PC-3 (cell line): ENCODE results near the gene LINS1. TPM values are rescaled to one million over a fixed set of nuclear protein-coding genes. Genes with fewer than 3 reads are reported as not detected.

Source experiments
- ATAC-seq: fragments of 200-7000 bp; cut with Tn5 transposase; 2 replicates; pipeline ENCODE4 v1.9.1; 2020; ENCODE audit warnings: mild to moderate bottlenecking, moderate library complexity
- BruUV-seq: library from RNA; stranded (reverse); fragments of 400-500 nt; replicated peaks from 2 replicates; lab custom pipeline; 2021; lab: Mats Ljungman, UMichigan
- CTCF ChIA-PET: fragments of 300-600 bp; sonication (Branson Sonifier 250); formaldehyde crosslinking; loops from one replicate; lab custom pipeline; 2022; ENCODE audit warnings: antibody characterized with exemption; lab: Charles Lee
- POLR2A ChIA-PET: fragments of 300-600 bp; sonication (Branson Sonifier 250); formaldehyde crosslinking; loops from one replicate; lab custom pipeline; 2022; ENCODE audit warnings: antibody characterized with exemption; ENCODE audit not compliant: unreplicated experiment; lab: Charles Lee
- DNase-seq: peaks from one replicate; pipeline ENCODE4 v3.0.0-alpha.2; 2015
- H2AFZ ChIP-seq: fragments of 300-600 bp; sonication (generic); 2 replicates; pipeline ENCODE4 v1.6.0; 2016; ENCODE audit warnings: antibody characterized with exemption, low read length
- H3F3A ChIP-seq: fragments of 300-600 bp; sonication (generic); one replicate; pipeline ENCODE4 v1.6.0; 2017; ENCODE audit warnings: antibody characterized with exemption, low read length, control low read depth, mild to moderate bottlenecking; ENCODE audit not compliant: unreplicated experiment
- H3K27ac ChIP-seq: fragments of 300-600 bp; sonication (generic); 2 replicates; pipeline ENCODE4 v1.5.1; 2016; ENCODE audit warnings: mild to moderate bottlenecking, low read length
- H3K27me3 ChIP-seq: fragments of 300-600 bp; sonication (generic); 2 replicates; pipeline ENCODE4 v1.6.1; 2016; ENCODE audit warnings: low read length, mixed read lengths
- H3K36me3 ChIP-seq: fragments of 300-600 bp; sonication (generic); 2 replicates; pipeline ENCODE4 v1.6.1; 2016; ENCODE audit warnings: low read depth, mixed run types, low read length, mixed read lengths
- H3K4me1 ChIP-seq: fragments of 300-600 bp; sonication (generic); 2 replicates; pipeline ENCODE4 v1.5.1; 2016; ENCODE audit warnings: low read length; ENCODE audit not compliant: insufficient read depth
- H3K4me2 ChIP-seq: fragments of 300-600 bp; sonication (generic); 2 replicates; pipeline ENCODE4 v1.6.0; 2016; ENCODE audit warnings: low read length
- H3K4me3 ChIP-seq: fragments of 300-600 bp; sonication (generic); 2 replicates; pipeline ENCODE4 v1.5.1; 2016; ENCODE audit warnings: mild to moderate bottlenecking, low read length, mixed read lengths
- H3K79me2 ChIP-seq: fragments of 300-600 bp; sonication (generic); 2 replicates; pipeline ENCODE4 v1.6.1; 2017; ENCODE audit warnings: low read length, mixed read lengths
- H3K9ac ChIP-seq: fragments of 300-600 bp; sonication (generic); 2 replicates; pipeline ENCODE4 v1.6.0; 2016; ENCODE audit warnings: mild to moderate bottlenecking, low read length
- H3K9me2 ChIP-seq: fragments of 300-600 bp; sonication (generic); replicated peaks from 2 replicates; pipeline ENCODE4 v1.6.1; 2016; ENCODE audit warnings: mixed run types, low read length, mixed read lengths
- H3K9me3 ChIP-seq: fragments of 300-600 bp; sonication (generic); 2 replicates; pipeline ENCODE4 v1.6.1; 2016; ENCODE audit warnings: low read length, mixed read lengths
- H4K20me1 ChIP-seq: fragments of 300-600 bp; sonication (generic); 2 replicates; pipeline ENCODE4 v1.6.1; 2016; ENCODE audit warnings: low read length, mixed read lengths
- CTCF ChIP-seq: fragments of 300-600 bp; sonication (generic); conservative IDR thresholded peaks from 2 replicates; pipeline ENCODE4 v1.5.1; 2017; ENCODE audit warnings: antibody characterized with exemption, low read depth, mild to moderate bottlenecking, low read length
- EZH2 ChIP-seq: fragments of 300-600 bp; sonication (generic); IDR thresholded peaks from one replicate; pipeline ENCODE4 v1.6.1; 2017; ENCODE audit warnings: antibody characterized with exemption, mild to moderate bottlenecking, low read length; ENCODE audit not compliant: unreplicated experiment
- EZH2phosphoT487 ChIP-seq: fragments of 300-600 bp; sonication (generic); IDR thresholded peaks from 2 replicates; pipeline ENCODE4 v1.6.1; 2018; ENCODE audit warnings: mild to moderate bottlenecking, antibody characterized with exemption, low read length, borderline replicate concordance
- intact Hi-C: fragments of 100-400 bp; cut with micrococcal nuclease; formaldehyde crosslinking; loops from 2 replicates; pipeline ENCODE4 v1.9.0; 2023
- total RNA-seq: library from RNA; depleted of rRNA; stranded (reverse); fragments of >200 nt; gene quantifications from 2 replicates; pipeline ENCODE4 v1.2.3, GENCODE V29; 2014

Gene LINS1
- total RNA-seq, 1 experiment from 2014 or later: 8.5 TPM

- H3K4me2 ChIP-seq: no peak overlapping the region
- intact Hi-C loops: loop anchor here (1.0 to 2.0 kb wide), 2 partner anchors 63 to 221 kb away; no protein-coding TSS in a partner anchor
- no peaks in the 10 kb centered on the region for H3K9me2 ChIP-seq
- TF ChIP-seq EZH2: no peak
- no peak for TF ChIP-seq CTCF
- TF ChIP-seq EZH2phosphoT487: no peak
- DNase-seq (no peak), ATAC-seq (no peak)
- POLR2A ChIA-PET: no interaction called here
- H3K27me3 ChIP-seq: no peaks in the 10 kb centered on the region
- H3K9ac ChIP-seq: no peak overlapping the region
- no peaks in the 10 kb centered on the region for H4K20me1 ChIP-seq
- no peak overlapping the region for H2AFZ ChIP-seq
- no peaks in the 10 kb centered on the region for H3K4me1 ChIP-seq
- no peak overlapping the region for H3K4me3 ChIP-seq
- H3F3A ChIP-seq: no peaks in the 10 kb centered on the region
- no peaks in the 10 kb centered on the region for H3K79me2 ChIP-seq
- CTCF ChIA-PET: no interaction called here
- H3K9me3 ChIP-seq: no peaks in the 10 kb centered on the region
- H3K36me3 ChIP-seq: peaks cover 20% of the 10 kb centered on the region
- no TSS peak for BruUV-seq
- no peak overlapping the region for H3K27ac ChIP-seq
Observed at GRCh38 chr15:100571592-100572167, 30.3 kb downstream of the LINS1 start.

GRCh38 chr15:100570735-100571313 is 31.2 kb downstream of the LINS1 start:
- no peaks in the 10 kb centered on the region for H3F3A ChIP-seq
- no peaks in the 10 kb centered on the region for H3K79me2 ChIP-seq
- no peaks in the 10 kb centered on the region for H4K20me1 ChIP-seq
- no peak overlapping the region for H3K4me3 ChIP-seq
- ATAC-seq (no peak), DNase-seq (no peak)
- H3K4me2 ChIP-seq: no peak overlapping the region
- no peak overlapping the region for H3K27ac ChIP-seq
- intact Hi-C loops: no loop called here
- no TSS peak for BruUV-seq
- H2AFZ ChIP-seq: no peak overlapping the region
- H3K9ac ChIP-seq: no peak overlapping the region
- no peak for TF ChIP-seq CTCF
- TF ChIP-seq EZH2phosphoT487: no peak
- no peak for TF ChIP-seq EZH2
- H3K27me3 ChIP-seq: no peaks in the 10 kb centered on the region
- CTCF ChIA-PET: no interaction called here
- H3K9me2 ChIP-seq: no peaks in the 10 kb centered on the region
- H3K36me3 ChIP-seq: peaks cover 20% of the 10 kb centered on the region
- no peaks in the 10 kb centered on the region for H3K4me1 ChIP-seq
- H3K9me3 ChIP-seq: no peaks in the 10 kb centered on the region
- POLR2A ChIA-PET: no interaction called here

GRCh38 chr15:100570275-100570674 is 31.7 kb downstream of the LINS1 start:
- no peak overlapping the region for H3K9ac ChIP-seq
- no peaks in the 10 kb centered on the region for H3K79me2 ChIP-seq
- POLR2A ChIA-PET: no interaction called here
- no peaks in the 10 kb centered on the region for H3K4me1 ChIP-seq
- CTCF ChIA-PET: no interaction called here
- H3K4me3 ChIP-seq: no peak overlapping the region
- TF ChIP-seq EZH2phosphoT487 (no peak), CTCF (no peak), EZH2 (no peak)
- H4K20me1 ChIP-seq: no peaks in the 10 kb centered on the region
- H3K9me3 ChIP-seq: no peaks in the 10 kb centered on the region
- no peak for ATAC-seq
- H3K27ac ChIP-seq: no peak overlapping the region
- no TSS peak for BruUV-seq
- no peak overlapping the region for H3K4me2 ChIP-seq
- no peak for DNase-seq
- H2AFZ ChIP-seq: no peak overlapping the region
- intact Hi-C loops: no loop called here
- no peaks in the 10 kb centered on the region for H3F3A ChIP-seq
- H3K27me3 ChIP-seq: no peaks in the 10 kb centered on the region
- H3K9me2 ChIP-seq: no peaks in the 10 kb centered on the region
- H3K36me3 ChIP-seq: peaks cover 20% of the 10 kb centered on the region
